GM19467 (cell line): ENCODE data around the gene VPS13D.

Source experiments
- ATAC-seq: cut with Tn5 transposase; IDR thresholded peaks from one replicate; pipeline ENCODE4 v1.9.1; 2021; ENCODE audit warnings: mild to moderate bottlenecking, moderate library complexity; ENCODE audit not compliant: unreplicated experiment

Gene VPS13D

DNA sequence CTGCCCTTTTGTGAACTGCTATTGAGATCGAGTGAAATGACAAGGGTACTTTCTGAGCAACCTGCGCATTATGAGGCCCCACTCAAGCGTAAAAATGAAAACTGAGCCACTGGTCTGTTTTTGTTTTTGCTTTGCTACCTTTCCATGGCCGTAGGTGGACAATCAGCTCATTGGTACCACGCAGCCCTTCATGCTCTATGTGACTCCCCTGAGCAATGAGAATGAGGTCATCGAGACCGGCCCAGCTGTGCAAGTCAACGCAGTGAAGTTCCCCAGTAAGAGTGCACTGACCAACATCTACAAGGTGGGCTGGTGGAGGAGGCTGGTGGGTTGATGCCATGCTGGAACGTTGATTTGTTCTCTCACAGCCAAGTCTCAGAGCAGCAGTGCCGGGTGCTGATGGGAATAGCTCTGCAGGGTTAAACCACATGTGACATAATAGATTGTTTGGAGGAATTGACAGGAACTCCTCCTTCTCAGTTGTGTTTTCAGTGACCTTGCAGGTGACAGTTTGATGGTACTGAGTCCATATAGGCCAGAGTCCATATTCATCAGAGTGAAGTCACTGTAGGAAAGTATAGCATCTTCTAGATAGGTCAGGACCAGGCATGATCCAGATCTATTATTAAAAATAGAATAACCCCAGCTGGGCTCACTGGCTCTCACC is 170.3 kb downstream of the VPS13D start:
- no peak for ATAC-seq

DNA sequence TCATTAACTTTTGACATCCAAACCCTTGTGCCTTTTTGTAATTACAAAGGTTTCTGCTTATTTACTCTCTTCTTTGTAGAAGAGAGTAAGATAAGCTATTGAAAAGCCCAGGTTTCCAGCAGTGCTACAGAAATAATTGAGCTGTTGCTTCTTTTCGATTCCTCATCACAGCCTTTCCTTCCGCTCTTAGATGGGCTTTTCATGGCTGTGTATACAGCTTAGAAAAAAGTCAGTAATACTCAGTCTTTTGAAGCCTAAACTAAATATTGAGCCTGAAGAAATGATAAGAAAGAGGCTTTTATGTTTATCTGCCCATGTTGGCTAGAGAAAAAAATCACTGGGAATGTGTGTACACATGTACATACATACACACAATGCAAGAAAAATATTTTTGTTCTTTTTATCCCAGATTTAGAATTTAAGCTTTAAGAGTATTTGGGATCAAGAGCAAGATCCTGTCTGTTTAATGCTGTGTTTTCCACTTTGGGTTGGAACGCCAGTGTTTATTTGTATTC is 172.4 kb downstream of the VPS13D start:
- ATAC-seq: no peak

DNA sequence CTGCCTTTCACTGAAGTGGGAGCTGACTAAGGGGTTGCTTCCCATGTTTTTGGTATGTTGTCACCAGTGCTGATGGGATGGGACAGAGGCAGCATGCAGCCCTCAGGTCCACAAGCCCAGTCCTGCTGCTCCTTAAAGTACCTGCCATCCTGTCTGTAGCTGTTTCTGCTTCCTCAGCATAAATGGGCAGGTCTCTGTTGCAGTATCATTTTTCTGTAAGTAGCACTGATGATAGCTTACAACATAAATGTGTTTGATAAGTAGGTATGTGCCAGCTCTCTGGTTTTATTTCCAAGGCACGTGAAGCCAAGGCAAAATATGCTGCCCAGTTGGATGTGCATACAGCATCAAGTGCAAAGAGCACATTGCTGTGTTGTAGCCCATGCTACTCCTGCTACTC is 173.0 kb downstream of the VPS13D start:
- ATAC-seq: no peak

DNA sequence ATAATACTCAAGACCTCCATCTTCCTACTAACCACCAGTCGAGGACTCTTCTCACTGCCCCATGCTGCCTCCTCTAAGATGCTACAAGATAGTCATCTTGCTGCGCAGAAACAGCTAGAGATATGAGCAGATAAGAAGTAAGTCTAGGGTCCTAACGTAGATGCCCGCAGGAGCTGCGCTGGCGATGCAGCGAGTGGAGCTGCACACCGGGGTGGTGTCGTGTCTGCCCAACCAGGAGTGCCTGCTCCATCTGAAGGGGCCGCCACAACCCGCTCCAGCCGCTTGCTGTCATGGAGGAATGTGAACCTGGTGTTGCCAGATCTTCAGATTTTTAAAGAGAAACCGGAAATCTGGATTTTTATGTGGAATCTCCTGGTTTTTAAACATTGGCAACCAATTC is 175.1 kb downstream of the VPS13D start:
- no peak for ATAC-seq

DNA sequence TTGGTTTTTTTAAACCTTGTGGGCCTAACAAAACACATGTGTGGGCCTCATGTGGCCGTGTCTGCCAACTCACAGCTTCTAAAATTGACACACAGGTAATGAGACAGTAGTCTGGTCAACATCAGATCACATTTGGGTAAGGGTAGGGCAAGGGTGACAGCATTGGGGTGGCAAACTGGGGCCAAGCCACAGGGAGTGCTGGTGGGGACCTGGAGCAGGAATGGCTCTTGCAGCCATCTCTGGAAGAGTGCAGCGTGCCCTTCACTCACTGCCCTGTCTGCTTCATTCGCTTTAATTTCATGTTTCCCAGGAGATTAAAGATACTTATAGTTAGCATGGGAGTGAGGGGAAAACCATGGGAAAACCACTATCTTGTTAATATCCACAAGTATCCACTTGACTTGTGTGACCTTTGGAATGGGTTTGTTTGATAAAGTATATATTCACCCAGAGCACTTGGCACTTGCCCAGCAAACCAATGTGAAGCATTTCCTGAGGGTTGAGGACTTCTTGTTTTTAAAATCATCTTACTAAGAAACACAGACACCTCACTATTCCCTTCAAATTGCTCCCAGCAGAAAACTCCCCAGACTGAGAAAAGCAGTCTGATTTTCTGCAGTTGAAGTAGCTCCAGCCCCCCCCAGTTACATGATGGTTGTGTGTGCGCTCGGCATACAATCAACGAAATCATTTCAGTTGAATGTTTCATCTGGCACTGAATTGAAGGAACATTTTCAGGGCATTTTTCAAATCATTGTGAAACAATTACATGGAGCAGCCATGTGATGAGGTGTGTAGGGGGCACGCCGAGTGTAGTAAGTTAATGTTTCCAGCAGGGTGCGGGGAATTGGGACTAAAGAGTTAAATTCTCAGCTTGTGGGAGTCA is 175.7 kb downstream of the VPS13D start:
- ATAC-seq: no peak

DNA sequence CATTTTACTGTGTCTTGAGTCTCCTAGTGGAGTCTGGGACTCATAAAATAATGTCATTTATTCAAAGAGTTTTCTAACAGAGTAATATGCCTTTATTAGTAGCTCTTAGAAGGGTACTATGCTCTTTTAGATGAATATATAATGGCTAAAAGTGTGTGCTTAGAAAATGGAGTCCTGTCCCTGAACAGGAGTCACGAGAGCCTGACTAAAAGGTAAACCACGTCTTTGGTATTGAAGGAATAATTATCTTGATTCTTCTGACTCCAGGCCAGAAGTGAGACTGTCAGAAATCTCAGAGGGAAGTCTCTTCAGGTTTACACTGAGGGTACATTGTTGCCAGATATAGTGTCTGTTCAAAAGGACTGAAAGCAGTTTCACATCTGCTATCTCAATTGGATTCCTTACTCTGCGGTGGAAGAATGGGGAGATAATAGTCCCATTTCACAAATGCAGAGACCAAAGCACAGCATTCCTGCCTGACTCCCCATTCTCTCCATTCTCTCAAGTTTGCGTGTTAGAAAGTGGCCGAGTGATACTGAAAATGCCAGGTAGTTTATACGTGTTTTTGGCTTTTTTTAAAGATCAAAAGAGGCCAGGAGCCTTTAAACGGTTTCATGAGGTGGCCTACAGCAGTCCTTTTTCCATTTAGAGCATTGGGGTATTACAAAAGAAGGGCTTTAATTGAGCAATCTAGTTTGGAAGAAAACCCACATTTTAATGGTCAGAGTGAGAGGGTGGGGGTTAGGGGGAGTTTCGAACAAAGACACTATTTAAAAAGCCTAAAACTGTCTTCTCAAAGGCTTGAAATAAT is 176.6 kb downstream of the VPS13D start:
- ATAC-seq: no peak

DNA sequence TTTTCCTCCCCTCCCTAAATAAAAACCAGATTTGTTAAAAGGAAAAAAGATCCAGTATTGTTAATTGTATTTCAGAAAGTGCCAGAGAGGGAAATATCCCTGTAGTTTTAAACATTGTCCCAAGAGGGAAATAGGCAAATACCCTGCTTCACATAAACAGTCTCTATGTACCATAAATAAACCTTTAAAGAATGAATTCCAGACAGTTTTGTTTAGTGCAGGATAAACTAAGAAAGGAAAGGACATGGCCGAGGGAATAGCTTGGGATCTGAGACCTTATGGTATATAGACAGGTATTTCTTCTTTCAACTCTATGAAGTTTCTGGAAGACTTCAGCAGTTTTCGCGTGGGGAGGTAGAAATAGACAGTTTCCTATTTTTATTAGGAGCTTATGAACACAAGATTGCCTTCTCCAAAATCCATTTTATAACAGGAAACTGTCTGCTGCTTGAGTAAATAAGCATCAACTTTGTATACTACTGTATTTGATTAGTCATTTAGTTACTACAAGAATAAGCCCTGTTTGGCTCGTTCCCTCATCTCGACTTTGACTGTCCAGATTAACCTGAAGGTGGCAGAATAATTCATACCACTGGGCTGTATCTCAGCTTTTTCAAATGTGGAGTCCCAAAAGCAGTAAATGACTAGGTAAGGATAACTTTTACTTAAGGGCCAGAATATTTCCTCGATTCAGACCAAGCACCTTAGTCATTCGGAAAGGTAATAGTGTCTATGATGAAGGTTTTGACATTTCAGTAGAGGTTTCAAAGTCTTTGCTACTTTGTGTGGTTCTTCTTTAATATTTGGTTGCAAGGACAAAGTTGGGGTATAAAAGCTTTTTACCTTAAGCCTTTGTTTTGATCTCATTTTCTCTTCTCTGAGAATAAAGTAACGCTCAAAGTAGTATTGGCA is 177.5 kb downstream of the VPS13D start:
- no peak for ATAC-seq

DNA sequence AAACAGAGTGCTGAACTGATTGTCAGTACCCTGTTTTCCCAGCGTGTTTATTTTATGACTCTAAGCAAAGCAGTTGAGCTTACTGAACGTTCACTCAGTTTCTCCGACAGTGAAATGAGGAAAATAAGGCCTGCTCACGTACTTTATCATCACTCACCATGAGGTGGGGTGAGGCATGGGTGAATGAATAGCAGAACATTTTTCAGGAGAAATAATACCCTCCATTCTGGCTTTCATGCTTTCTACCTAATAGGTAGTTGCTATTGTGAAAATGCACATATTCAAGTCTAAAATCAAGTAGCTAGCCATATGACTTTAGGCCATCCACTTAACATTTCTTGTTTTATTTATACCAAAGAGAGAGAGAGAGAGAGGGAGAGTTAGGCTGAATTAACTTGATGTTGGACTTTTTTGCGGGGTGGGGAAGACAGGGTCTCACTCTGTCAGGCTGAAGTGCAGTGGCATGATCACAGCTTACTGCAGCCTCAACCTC is 178.2 kb downstream of the VPS13D start:
- ATAC-seq: no peak

DNA sequence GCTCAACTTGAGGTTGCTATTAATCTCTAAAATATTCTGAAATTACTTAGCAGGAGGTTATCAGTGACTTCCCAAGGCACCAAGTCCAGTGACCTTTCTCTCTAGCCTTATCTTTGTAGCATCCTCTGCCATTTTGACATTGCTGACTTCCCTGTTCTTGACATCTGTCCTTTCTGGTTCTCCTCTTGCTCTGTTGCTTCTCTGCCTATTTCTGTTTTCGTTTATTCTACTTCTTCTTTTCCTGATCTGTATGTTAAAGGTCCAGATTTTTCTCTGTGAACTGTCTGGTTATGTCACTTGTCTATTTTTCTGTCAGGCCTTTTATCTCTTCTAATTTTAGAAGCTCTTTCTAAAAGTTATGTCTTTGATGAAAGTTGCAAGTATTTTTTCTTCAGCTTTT is 178.8 kb downstream of the VPS13D start:
- no peak for ATAC-seq

DNA sequence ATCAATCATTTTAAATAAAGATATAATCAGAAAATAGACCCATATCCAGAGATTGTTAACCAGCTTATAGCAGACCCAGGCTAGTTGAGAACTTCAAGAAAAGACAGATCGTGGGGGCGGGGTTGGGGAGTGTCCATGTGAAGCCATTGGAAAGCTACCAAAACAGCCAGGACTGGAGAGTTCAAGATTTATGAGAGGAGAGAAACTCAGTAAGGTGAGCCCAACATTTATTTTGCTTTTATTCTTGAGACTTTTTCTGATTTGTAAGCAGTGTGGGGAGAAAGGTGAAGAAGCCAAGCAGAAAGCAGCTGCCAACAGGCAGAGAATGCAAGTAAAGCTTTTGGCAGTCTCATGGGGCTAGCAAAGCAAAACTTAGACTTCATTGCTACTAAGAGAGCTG is 179.9 kb downstream of the VPS13D start:
- no peak for ATAC-seq

DNA sequence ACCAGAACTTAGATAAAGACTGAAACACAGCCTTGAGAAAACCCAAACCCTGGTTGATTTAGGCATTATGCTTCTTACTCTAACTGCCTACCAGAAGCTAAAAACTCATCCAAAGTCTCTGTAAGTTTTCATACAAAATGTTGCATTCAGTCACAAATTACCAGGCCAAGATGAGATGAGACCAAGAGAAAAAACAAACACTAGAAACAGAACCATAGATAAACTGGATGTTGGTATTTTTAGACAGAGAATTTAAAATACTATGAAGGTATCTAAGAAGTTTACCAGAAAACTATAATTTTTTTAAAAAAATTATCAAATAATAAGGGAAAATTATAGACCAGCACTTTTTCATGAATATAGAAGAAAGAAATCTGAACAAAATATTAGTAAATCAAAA is 180.5 kb downstream of the VPS13D start:
- ATAC-seq: no peak

DNA sequence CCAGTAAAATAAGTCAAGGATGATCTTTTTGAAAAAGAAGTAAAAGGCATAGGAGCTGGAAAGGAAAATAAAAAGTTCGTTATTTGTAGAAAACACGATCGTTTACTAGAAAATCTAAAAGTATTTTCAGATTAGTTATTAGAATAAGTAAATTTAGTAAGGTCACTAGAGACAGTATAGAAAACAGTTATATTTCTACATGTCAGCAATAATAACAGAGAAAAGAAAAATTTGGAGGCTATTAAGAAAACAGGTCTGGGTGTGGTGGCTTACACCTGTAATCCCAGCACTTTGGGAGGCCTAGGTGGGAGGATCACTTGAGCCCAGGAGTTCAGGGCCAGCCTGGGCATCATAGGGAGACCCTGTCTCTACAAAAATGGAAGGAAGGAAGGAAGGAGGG is 181.3 kb downstream of the VPS13D start:
- no peak for ATAC-seq

DNA sequence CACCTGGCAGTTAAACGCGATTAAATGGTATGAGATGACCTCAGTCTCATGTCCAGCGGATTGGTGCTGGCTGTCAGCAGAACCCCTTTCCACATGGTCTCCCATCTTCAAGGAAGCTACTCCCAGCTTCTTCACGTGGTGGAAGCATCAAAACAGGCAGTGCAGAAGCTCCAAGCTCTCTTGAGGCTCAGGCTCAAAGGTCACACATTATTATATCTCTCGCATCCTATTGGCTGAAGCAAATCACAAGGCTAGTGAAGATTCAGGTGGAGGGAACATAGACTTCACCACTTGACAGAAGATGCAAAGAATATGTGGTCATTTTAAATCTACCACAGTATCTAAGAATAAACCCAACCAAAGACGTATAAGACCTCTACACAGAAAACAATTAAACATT is 181.9 kb downstream of the VPS13D start:
- ATAC-seq: no peak

DNA sequence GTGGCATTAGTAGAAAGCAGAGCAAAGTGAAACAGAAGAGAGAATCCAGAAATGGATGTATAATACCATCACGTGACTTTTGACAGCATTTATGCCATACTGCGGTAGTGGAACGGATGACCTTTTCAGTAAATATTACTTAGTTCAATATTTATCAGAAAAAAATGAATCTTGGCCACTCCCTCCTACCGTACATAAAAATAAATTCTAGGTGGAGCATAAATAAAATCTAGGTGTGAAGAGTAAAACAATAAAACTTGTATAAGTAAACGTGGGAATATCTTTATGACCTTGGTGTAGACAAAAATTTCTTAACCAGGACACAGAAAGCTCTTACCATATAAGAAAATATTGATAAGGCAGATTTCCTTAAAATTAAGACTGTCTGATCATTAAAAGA is 182.6 kb downstream of the VPS13D start:
- ATAC-seq: no peak

DNA sequence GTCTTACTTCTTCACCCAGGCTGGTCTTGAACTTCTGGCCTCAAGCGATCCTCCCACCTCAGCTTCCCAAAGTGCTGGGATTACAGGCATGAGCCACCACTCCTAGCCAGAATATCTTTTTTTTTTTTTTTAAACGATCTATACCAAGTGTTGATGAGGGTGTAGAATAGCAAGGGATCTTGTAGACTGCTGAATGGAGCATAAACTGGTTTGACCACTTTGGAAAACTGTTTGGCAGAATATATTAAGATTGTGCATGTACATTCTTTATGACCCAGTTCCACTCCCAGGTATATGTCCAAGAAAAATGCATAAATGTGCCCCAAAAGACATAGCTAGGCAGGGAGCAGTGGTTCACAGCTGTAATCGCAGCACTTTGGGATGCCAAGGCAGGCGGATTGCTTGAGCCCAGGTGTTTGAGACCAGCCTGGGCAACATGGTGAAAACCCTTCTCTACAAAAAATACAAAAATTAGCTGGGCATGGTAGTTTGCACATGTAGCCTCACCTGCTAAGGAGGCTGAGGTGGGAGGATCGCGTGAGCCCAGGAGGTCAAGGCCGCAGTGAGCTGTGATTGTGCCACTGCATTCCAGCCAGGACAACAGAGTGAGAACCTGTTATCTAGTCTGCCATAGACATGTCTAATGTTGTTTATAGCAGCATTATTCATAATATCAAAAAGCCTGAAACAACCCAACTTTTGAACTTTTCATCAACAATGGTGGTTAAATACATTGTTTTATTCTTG is 184.0 kb downstream of the VPS13D start:
- ATAC-seq: no peak

DNA sequence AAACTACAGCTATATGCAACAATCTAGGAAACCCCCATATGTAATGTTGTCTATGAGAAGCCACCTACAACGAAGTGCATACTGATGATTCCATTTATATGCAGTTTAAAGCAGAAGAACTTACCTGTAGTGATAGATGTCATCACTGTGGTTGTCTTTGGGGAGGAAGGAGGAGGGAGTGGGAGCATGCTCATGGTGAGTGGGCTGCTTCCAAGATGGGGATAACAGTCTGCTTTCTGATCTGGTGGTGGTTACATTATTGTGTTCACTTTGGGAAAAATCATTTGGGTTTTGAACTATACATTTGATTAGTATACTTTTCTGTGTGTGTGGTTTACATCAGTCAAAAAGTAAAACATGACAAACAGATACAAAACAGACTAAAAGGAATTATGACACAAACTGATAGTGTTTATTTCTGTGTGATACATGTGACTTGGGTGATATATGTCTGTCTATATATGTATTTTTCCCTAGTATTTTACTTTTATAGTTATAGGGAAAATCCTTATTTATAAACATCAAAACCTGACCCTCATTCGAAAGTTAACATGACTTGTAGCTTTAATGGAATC is 184.7 kb downstream of the VPS13D start:
- ATAC-seq: no peak

DNA sequence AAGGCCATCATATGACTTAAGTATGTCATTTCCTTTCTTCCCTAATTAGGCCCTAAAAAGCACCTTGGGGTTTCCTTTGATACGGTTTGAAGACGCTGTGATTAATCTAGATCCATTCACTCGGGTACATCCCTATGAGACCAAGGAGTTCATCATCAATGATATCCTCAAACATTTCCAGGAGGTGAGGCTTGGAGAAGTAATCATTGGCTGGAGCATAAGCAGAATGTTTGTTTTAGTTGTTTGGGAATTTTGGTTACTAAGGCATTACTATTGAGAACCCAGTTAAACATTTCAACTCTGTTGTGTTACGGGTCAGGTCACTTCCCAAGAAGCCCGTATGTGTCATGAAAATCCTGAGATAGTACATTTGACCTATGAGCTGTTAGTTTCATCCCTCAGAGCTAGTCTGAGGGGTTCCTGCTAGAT is 185.2 kb downstream of the VPS13D start:
- no peak for ATAC-seq

DNA sequence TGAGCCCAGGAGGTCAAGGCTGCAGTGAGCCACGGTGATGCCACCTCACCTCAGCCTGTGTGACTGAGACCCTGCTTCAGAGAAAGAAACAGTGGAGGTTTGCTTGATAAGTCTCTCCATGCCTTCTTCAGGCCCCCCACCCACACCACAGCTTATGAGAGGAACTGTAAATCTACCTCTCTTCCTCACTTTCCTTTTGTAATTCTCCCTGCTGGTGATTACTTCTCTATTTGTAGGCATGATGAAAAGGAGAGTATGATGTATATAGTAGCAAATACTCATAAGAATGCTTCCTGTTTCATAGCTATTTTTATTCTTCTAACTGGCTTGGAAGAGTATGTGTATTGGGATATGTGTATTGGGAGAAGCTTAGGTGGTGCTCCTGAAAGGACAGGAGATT is 186.3 kb downstream of the VPS13D start:
- ATAC-seq: no peak

DNA sequence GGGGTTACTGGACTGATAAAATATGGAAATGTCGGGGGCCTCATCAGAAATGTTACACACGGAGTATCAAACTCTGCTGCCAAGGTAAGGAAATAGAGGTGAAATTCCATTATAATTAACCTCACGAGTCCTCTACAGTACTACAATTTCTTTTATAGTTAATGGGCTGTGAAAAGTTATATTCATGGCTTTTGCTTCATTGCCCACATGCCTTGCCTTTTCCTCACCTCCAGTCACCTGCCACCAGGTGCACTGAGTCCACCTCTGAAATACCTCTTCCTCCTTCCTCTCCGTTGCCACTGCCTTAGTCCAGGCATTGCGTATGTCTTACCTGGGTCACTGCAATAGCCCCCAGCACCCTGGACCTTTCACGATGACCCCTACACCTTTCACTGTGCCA is 186.9 kb downstream of the VPS13D start:
- ATAC-seq: no peak
